ENCODE results near the gene IGFALS. TPM values are rescaled to one million over a fixed set of nuclear protein-coding genes. Genes with fewer than 3 reads are reported as not detected.
A peak's percentile ranks its signal among the peaks of the same experiment; 100 is the strongest.

Gene IGFALS
- total RNA-seq (1 to 10 TPM; 1.7 to 2.1 TPM), polyA plus RNA-seq (not detected), total RNA-seq (0 to 2.2 (median 0.70) reads per million in 6 experiments)

DNA sequence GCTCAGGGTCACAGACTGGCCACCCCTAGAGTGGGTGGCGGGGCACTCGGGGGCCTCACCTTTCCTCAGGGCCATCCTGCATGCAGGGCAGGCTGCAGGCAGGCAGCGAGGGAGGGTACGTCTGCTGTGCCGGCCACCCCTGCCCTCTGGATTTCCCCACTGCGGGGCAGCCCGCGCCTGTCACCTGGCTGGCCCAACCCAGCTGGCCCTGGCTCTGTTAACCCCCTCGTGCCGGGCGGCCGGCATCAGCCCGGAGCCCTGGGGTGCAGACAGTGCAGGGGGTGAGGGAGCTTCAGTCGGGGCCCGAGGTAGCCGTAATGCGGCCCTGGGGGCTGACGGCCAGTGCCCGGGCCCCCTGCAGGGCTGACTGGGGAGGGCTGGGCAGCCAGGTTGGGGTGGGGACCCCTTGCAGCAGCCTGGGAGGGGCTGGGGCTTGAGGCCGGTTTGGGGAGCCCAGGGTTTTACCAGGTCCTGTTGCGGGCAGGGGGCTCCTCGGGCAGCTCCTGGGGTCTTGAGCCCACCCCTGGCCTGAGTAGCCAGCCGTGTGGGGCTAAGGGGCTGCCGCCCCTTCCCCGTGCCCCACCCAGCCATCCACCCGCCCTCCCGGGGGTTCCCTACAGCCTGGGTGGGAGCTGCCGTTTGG, at the start of gene IGFALS:
IGFALS (minus strand) TSS at position 128 of the 643 bp plus-strand sequence; CDS start at position 75, 53 bp downstream.
- no peak for ATAC-seq
- no peak for DNase-seq

DNA sequence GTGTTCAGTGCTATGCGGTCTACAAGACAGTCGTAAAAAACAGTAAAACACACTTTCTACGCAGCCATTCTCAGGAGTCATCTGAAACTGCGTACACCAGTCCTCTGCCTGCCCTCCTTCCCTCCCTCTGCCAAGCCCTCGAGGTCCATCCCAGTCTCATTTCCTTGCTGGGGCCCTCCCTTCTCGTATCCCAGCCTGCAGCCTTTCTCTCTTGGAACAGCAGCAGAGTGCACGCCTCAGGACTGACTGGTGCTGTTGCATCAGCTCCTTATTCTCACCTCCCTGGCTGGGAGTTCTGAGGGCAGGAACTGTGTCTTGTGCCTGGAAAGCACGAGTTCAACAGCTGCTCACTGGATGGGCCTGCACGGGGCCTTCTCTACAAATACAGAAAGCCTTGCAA, 46.0 kb upstream of the IGFALS start:
- ATAC-seq (no peak), DNase-seq (no peak)
- H3K4me1 Mint-ChIP-seq: no peaks in the 10 kb centered on the region
- no peaks in the 10 kb centered on the region for H3K27me3 Mint-ChIP-seq
- no peak overlapping the region for H3K4me3 Mint-ChIP-seq
- POLR2A ChIA-PET: no interaction called here
- H3K9me3 Mint-ChIP-seq: no peaks in the 10 kb centered on the region
- no peaks in the 10 kb centered on the region for H3K36me3 Mint-ChIP-seq
- peak overlapping the region in 1 of 10 donors; percentile 35 for H3K27ac Mint-ChIP-seq

More for the DNA sequence above, at the start of gene IGFALS:
- POLR2A ChIA-PET: interaction anchor here (0.5 to 2.1 kb wide), 3 partner anchors 11 to 1324 kb away, joined by 3 to 10 read pairs (median 4); partner anchors contain the start of genes NUBP2 and SPSB3
- Mint-ChIP-seq H3K27ac (no peak within 1 kb of the TSS), H3K4me1 (peaks cover 0 to 4% (median 2%) of the 10 kb centered on the region in 4 donors), H3K36me3 (peaks cover 0 to 8% (median 6%) of the 10 kb centered on the region in 3 donors), H3K9me3 (peaks cover 0 to 5% (median 3%) of the 10 kb centered on the region in 9 donors), H3K4me3 (no peak within 1 kb of the TSS), H3K27me3 (no peaks in the 10 kb centered on the region)

DNA sequence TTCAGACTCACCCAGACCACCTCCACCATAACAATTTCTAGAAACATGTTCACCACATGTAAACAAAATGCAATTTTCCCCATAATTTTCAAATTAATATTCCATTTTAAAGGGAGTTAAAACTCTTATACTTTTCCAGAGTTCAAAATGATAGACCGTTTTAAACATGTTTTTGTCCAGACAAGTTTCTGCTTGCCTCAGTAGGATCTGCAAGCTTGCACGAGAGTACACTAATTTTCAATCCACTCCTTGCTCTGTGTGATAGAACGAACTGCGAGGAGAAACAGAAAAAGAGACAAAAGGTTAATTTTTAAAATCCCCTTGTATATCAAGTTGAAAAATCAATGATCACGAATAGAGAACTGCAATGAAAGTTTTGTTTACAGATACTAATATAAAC, 40.6 kb upstream of the IGFALS start:
- Mint-ChIP-seq H3K4me1 (peaks cover 6 to 21% (median 15%) of the 10 kb centered on the region in 4 donors), H3K36me3 (peaks cover 0 to 11% (median 0%) of the 10 kb centered on the region in 3 donors), H3K4me3 (no peak overlapping the region), H3K27me3 (no peaks in the 10 kb centered on the region), H3K9me3 (no peaks in the 10 kb centered on the region), H3K27ac (peak overlapping the region in 1 of 10 donors; percentile 57)
- DNase-seq (no peak), ATAC-seq (no peak)
- POLR2A ChIA-PET: no interaction called here

- no peaks in the 10 kb centered on the region for H3K27me3 Mint-ChIP-seq
- peaks cover 0 to 11% (median 0%) of the 10 kb centered on the region in 3 donors for H3K36me3 Mint-ChIP-seq
- H3K4me1 Mint-ChIP-seq: peaks cover 6 to 29% (median 22%) of the 10 kb centered on the region in 4 donors
- H3K4me3 Mint-ChIP-seq: no peak overlapping the region
- POLR2A ChIA-PET: no interaction called here
- DNase-seq (no peak), ATAC-seq (no peak)
- H3K27ac Mint-ChIP-seq: peak overlapping the region in 3 of 10 donors; percentile 38 to 57 (median 47)
- H3K9me3 Mint-ChIP-seq: no peaks in the 10 kb centered on the region
Observed at GRCh38 chr16:1832838-1833454, 39.4 kb upstream of the IGFALS start.

DNA sequence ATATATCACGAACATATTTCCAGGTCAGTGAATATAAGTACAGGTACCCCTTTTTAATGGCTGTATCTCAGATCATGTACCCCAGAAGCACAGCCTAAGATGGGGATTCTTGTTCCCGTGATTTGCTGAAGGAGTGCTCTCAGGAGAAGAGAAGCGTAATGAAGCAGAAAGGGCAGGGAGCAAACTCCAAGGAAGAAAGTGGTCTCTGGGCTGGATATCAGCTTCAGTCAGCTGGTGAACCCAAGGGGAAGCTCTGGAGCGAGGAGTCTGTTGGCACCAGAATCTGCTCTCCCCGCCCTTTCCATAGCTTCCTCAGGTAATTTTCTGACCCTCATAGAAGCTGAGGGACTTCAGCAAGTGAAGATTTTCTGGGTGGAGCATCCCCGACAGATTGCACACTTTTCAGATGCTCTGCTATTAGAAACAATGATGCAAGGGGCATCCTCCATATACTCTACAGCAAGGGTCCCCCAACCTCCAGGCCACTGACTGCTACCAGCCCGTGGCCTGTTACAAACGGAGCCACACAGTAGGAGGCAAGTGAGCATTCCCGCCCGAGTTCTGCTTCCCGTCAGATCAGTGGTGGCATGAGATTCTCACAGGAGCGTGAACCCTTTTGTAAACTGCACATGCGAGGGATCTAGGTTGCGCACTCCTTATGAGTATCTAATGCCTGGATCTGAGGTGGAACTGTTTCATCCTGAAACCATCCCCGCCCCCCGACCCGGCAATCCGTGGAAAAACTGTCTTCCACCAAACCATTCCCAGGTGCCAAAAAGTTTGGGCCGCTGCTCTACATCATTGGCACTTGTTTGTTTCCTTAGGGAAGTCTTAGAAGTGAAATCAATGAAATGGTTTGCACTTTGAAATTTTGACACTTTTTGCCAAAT, 37.9 kb upstream of the IGFALS start:
- Mint-ChIP-seq H3K27ac (peak overlapping the region in 1 of 10 donors; percentile 47), H3K27me3 (peaks cover 0 to 3% (median 0%) of the 10 kb centered on the region in 5 donors), H3K9me3 (no peaks in the 10 kb centered on the region), H3K4me3 (no peak overlapping the region), H3K4me1 (peaks cover 11 to 36% (median 30%) of the 10 kb centered on the region in 4 donors), H3K36me3 (peaks cover 0 to 11% (median 0%) of the 10 kb centered on the region in 3 donors)
- POLR2A ChIA-PET: no interaction called here
- DNase-seq (no peak), ATAC-seq (no peak)

DNA sequence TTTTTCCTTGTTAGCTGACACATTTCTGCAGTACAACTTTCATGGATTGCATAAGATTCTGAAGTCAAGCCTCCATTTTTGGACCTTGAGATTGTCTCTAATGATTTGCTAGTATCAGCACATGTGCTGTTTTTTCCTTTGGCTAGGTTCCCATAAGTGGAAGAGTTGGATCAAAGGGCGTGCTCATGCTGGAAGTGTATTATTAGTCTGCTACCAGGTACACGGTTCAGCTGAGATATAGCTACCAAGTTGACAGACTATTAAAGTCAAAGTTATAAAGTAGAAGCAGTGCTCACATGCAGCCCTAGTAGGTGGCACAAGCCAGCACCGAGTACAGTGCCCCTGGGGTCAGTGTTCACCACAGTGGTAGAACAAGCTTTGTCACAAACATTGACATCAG, 36.7 kb upstream of the IGFALS start:
- H3K27me3 Mint-ChIP-seq: peaks cover 0 to 3% (median 0%) of the 10 kb centered on the region in 5 donors
- H3K36me3 Mint-ChIP-seq: peaks cover 0 to 11% (median 0%) of the 10 kb centered on the region in 3 donors
- DNase-seq: no peak
- H3K4me3 Mint-ChIP-seq: peak overlapping the region in 1 of 10 donors; percentile 4
- peaks cover 13 to 43% (median 34%) of the 10 kb centered on the region in 4 donors for H3K4me1 Mint-ChIP-seq
- POLR2A ChIA-PET: no interaction called here
- peak overlapping the region in 1 of 10 donors; percentile 65 for H3K27ac Mint-ChIP-seq
- ATAC-seq: no peak
- no peaks in the 10 kb centered on the region for H3K9me3 Mint-ChIP-seq

DNA sequence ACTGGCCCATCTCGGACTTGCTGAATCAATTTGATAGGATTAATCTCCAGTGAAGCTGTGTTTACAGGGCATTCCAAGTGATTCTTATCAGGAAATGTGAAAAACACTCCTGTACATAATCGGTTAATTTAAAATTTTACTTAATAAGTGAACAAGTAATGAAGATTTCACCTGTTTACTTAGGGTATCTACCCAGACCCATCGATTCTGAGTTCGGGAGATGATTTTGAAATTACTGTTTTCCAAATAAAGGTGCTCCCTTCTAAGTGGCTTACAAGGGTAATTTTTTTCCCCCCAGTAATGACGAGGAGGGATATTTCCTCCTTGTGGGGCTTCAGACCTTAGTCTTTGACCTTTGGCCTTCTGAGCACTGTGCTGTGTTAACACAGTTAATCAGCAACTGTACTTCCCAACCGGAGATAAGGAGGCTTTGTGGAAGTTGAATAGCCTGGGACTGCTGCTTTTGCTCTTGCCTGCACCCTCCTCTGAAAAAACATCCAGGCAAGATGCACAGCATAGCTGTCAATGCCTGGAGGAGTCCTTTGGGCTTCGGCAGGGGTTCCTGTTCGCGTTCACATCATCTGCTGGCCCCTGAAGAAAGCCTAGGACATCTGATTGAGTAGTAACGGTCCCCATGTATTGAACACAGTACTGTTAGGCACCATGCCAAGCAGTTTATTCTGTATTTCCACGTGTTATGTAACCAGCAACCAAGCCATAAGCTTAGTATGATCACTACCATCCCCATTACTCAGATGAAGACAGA, 35.3 kb upstream of the IGFALS start:
- POLR2A ChIA-PET: interaction anchor here (0.6 to 0.8 kb wide), 2 partner anchors 17 to 132 kb away, joined by 3 read pairs; no protein-coding TSS in a partner anchor
- Mint-ChIP-seq H3K27ac (peak overlapping the region in 7 of 10 donors; percentile 22 to 80 (median 66)), H3K9me3 (no peaks in the 10 kb centered on the region), H3K36me3 (peaks cover 0 to 14% (median 0%) of the 10 kb centered on the region in 3 donors), H3K27me3 (peaks cover 0 to 3% (median 0%) of the 10 kb centered on the region in 5 donors), H3K4me3 (peak overlapping the region; percentile 11 to 75 (median 36)), H3K4me1 (peaks cover 18 to 56% (median 44%) of the 10 kb centered on the region in 4 donors)
- ATAC-seq (no peak), DNase-seq (no peak)

DNA sequence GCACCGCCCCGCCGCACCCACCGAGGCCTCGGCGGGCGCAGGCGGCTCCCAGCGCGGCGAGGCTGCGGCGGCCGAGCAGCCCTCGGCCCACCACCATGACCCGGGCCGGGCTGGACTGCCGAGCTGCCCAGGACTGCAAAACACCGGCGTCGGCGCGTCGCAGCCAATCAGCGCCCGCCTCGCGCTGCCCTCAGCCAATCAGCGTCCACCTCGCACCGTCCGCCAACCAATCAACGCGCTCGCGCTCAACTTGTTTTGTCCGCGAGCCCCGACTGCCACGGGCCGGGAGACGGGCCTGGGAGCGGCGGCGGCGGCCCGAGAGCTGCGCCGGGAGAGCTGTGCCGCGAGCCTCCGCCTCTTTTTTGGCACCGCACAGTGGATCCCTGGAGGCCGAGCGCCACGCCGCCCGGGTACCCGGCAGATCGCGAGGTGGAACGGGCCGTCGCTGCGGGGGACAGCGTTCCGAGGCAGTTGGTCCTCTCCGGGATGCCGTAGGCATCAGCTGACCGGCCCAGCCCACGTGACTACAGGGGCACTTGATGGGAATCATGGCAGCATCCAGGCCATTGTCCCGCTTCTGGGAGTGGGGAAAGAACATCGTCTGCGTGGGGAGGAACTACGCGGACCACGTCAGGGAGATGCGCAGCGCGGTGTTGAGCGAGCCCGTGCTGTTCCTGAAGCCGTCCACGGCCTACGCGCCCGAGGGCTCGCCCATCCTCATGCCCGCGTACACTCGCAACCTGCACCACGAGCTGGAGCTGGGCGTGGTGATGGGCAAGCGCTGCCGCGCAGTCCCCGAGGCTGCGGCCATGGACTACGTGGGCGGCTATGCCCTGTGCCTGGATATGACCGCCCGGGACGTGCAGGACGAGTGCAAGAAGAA, 33.4 kb upstream of the IGFALS start, which contains the start of the genes FAHD1 and HAGH:
FAHD1 (plus strand) TSS at position 516 of the 883 bp plus-strand sequence; CDS start at position 549, 33 bp downstream.
HAGH (minus strand) TSS at position 135 of the 883 bp plus-strand sequence; CDS start at position 97, 38 bp downstream.
- H3K4me3 Mint-ChIP-seq: peak within 1 kb of the TSS; percentile 86 to 96 (median 92)
- POLR2A ChIA-PET: interaction anchor here (0.6 to 2.9 kb wide), 15 partner anchors 12 to 388 kb away, joined by 3 to 25 read pairs (median 5); partner anchors contain the start of genes EME2, MRPS34, MSRB1 and NME3
- peak within 1 kb of the TSS; percentile 87 to 97 (median 94) for H3K27ac Mint-ChIP-seq

GRCh38 chr16:1825864-1826690, 32.6 kb upstream of the IGFALS start:
- POLR2A ChIA-PET: interaction anchor here (0.6 to 2.9 kb wide), 10 partner anchors 11 to 330 kb away, joined by 3 to 25 read pairs (median 5); partner anchors contain the start of genes MAPK8IP3, MSRB1, NUBP2 and RPS2
- peak in 9 of 10 donors; percentile 57 to 80 (median 64) for DNase-seq
- H3K4me1 Mint-ChIP-seq: peaks cover 17 to 61% (median 44%) of the 10 kb centered on the region in 4 donors
- H3K36me3 Mint-ChIP-seq: peaks cover 0 to 20% (median 0%) of the 10 kb centered on the region in 3 donors
- peak; percentile 74 to 75 for ATAC-seq
- peak overlapping the region; percentile 73 to 90 (median 86) for H3K4me3 Mint-ChIP-seq
- H3K9me3 Mint-ChIP-seq: no peaks in the 10 kb centered on the region
- peak overlapping the region in 9 of 10 donors; percentile 87 to 95 (median 92) for H3K27ac Mint-ChIP-seq
- H3K27me3 Mint-ChIP-seq: peaks cover 0 to 3% (median 0%) of the 10 kb centered on the region in 5 donors

More for the DNA sequence above, 33.4 kb upstream of the IGFALS start, which contains the start of the genes FAHD1 and HAGH:
- peaks cover 0 to 3% (median 0%) of the 10 kb centered on the region in 5 donors for H3K27me3 Mint-ChIP-seq
- peaks cover 17 to 59% (median 45%) of the 10 kb centered on the region in 4 donors for H3K4me1 Mint-ChIP-seq
- peaks cover 0 to 18% (median 0%) of the 10 kb centered on the region in 3 donors for H3K36me3 Mint-ChIP-seq
- no peaks in the 10 kb centered on the region for H3K9me3 Mint-ChIP-seq
- peak; percentile 82 to 99 (median 90) for DNase-seq
- ATAC-seq: peak; percentile 84 to 87
